Heart left ventricle (tissue), 16 donors: ENCODE measurements around the gene IGFBP5. TPM values are rescaled to one million over a fixed set of nuclear protein-coding genes. Genes with fewer than 3 reads are reported as not detected.

Experiments
- ATAC-seq, 4 donors: fragments of 200-7000 bp; cut with Tn5 transposase; one replicate each; pipeline ENCODE4 v1.9.1; 2020 to 2022; ENCODE audit warnings: moderate library complexity in 4 of 4, mild to moderate bottlenecking in 3 of 4, moderate number of reproducible peaks in 1 of 4
- DNase-seq, 5 donors: peaks; one replicate each; pipeline ENCODE4 v3.0.0-alpha.2; 2020
- H3K27ac ChIP-seq, 12 donors: fragments of 200-600 bp; sonication (generic) in 4 of 12; one replicate each; pipeline versions ENCODE4 v1.5.0 to v1.8.0; 2016 to 2022; ENCODE audit warnings: mild to moderate bottlenecking in 2 of 12
- H3K27me3 ChIP-seq, 9 donors: fragments of 200-600 bp; sonication (generic) in 2 of 9; one replicate each; pipeline versions ENCODE4 v1.5.1 to v1.8.0; 2016 to 2022; ENCODE audit warnings: mild to moderate bottlenecking in 3 of 9
- H3K36me3 ChIP-seq, 9 donors: fragments of 200-600 bp; sonication (generic) in 2 of 9; one replicate each; pipeline versions ENCODE4 v1.5.0 to v1.8.0; 2018 to 2022; ENCODE audit warnings: mild to moderate bottlenecking in 2 of 9
- H3K4me1 ChIP-seq, 12 donors: fragments of 200-600 bp; sonication (generic) in 4 of 12; one replicate each; pipeline versions ENCODE4 v1.5.0 to v1.8.0; 2016 to 2022; ENCODE audit warnings: mild to moderate bottlenecking in 3 of 12
- H3K4me3 ChIP-seq, 12 donors: fragments of 200-600 bp; sonication (generic) in 4 of 12; one replicate each; pipeline versions ENCODE4 v1.5.0 to v1.8.0; 2017 to 2022; ENCODE audit warnings: mild to moderate bottlenecking in 9 of 12, moderate library complexity in 4 of 12
- H3K9me3 ChIP-seq, 12 donors: fragments of 200-600 bp; sonication (generic) in 4 of 12; one replicate each; pipeline versions ENCODE4 v1.5.0 to v1.8.0; 2016 to 2022; ENCODE audit warnings: mild to moderate bottlenecking in 1 of 12
- POLR2A ChIP-seq, 2 donors: fragments of 450-650 bp; IDR thresholded peaks; one replicate each; pipeline ENCODE4 v1.6.1; 2017; ENCODE audit warnings: antibody characterized with exemption in 2 of 2, mild to moderate bottlenecking in 2 of 2, moderate library complexity in 2 of 2
- WGBS, 4 donors: extraction: QIAGEN DNeasy Blood & Tissue Kit in 2 of 4; methylation state at CpG; one replicate each; pipeline versions ENCODE4 v1.1.5 to v1.1.7; 2013 to 2018; 5-methylcytosine and 5-hydroxymethylcytosine counted together
- intact Hi-C, 10 donors: fragments of 100-400 bp; cut with DNase I; formaldehyde crosslinking; loops; one replicate each; pipeline versions ENCODE4 v1.11.1 to v1.14.2; 2022
- polyA plus RNA-seq, 2 donors: library from polyadenylated mRNA; stranded (reverse); fragments of 200-250 nt; gene quantifications; one replicate each; pipeline ENCODE4 v1.2.3, GENCODE V29; 2013
- total RNA-seq, 9 donors: library from RNA; depleted of rRNA in 2 of 9; stranded (reverse); fragments of >200 nt in 2 of 9; fragmentation: NEBNext Ultra II Directional in 3 of 9; extraction: Animal tissue kit (Norgen Biotek cat#: 25700) in 3 of 9; gene quantifications; one replicate each; pipeline versions ENCODE4 v1.1.0 to v1.2.4, GENCODE V29; 2016 to 2023
- TF ChIP-seq, protein P1 (sequence below), 12 donors: fragments of 200-600 bp; sonication (generic) in 4 of 12; IDR thresholded peaks; one replicate each; pipeline versions ENCODE4 v1.5.0 to v1.8.0; 2018 to 2022; ENCODE audit warnings: antibody characterized with exemption in 12 of 12, mild to moderate bottlenecking in 5 of 12
- donor health status: ischemic (EF 13 %, LVEDD 7.1; RV severe dilation, severe dysfunction).
- donor health status: healthy with polysubstance abuse.
- donor health status: DM: no; HTN: yes; CAD: no.
- donor health status: DM: no; HTN: no; CAD: no.
- donor health status: ischemic (EF 25% LVEDD 6.9; RV normal size, moderate dysfunction).
- donor health status: ischemic (EF 25% LVEDD 5.7; RV mildly dilated, moderate dysfunction).
- donor health status: healthy.
- donor health status: DM: yes; HTN: yes; CAD: no.
- donor health status: ischemic (EF 35%, LVEDD 5.7; RV mildly dilated, moderate dysfunction).
- donor health status: nonischemic (EF 11% LVEDD 7.7; RV severe dilation, severe dysfunction).
- donor health status: DM: yes; HTN: yes; CAD: no.
- donor health status: PGD.
- donor health status: ischemic (EF 29% LVEDD 5.4; RV normal size, mild dysfunction).
- donor health status: nonischemic (EF 23%, LVEDD 6.1; RV moderate dilation, normal function).

IGFBP5 gene
- total and polyA plus RNA-seq, 11 donors, result 58.2 to 441 (median 129) TPM

DNA sequence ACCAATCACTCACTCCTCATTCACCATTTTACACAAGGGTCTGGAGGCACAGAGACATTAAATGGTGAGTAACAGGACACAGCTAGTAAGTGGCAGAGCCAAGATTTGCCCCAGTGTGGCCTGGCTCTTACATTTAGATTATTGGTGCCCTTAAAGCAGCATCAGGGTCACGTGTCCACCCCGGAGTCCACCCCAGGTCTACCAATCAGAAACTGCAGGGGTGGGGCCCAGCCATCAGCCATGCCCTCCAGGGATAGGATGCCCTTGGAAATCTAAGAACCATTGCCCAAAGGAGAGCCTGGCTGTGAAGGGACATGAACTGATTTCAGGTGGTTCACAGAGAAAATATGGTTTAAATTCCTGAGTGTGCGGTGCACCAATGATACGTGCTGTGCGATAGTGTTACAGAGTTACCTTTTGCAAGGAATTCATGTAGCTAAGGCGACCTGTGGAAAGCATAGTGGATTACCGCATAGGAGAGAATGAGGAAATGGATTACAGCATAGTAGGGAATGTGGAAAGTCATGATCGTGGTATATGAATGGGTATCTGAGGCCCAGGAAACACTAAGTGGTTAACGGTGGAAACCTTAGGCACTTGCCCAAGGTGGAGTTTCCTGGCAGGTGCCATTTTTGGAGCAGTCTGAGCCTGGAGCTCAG is 17.8 kb downstream of the IGFBP5 start:
- intact Hi-C loops, result no loop called here
- H3K4me1 ChIP-seq, result peaks cover 2 to 47% (median 29%) of the 10 kb centered on the region in 12 donors
- ATAC-seq (no peak), DNase-seq (peak in 1 of 5 donors; percentile 15)
- no peak overlapping the region for H3K4me3 ChIP-seq
- no peaks in the 10 kb centered on the region for H3K9me3 ChIP-seq
- TF ChIP-seq, protein P1, sequence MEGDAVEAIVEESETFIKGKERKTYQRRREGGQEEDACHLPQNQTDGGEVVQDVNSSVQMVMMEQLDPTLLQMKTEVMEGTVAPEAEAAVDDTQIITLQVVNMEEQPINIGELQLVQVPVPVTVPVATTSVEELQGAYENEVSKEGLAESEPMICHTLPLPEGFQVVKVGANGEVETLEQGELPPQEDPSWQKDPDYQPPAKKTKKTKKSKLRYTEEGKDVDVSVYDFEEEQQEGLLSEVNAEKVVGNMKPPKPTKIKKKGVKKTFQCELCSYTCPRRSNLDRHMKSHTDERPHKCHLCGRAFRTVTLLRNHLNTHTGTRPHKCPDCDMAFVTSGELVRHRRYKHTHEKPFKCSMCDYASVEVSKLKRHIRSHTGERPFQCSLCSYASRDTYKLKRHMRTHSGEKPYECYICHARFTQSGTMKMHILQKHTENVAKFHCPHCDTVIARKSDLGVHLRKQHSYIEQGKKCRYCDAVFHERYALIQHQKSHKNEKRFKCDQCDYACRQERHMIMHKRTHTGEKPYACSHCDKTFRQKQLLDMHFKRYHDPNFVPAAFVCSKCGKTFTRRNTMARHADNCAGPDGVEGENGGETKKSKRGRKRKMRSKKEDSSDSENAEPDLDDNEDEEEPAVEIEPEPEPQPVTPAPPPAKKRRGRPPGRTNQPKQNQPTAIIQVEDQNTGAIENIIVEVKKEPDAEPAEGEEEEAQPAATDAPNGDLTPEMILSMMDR (IDR thresholded peaks at IDR 0.05), result no peak
- no peak for TF ChIP-seq POLR2A (IDR thresholded peaks at IDR 0.05)
- H3K36me3 ChIP-seq, result peaks cover 0 to 72% (median 39%) of the 10 kb centered on the region in 9 donors
- H3K27me3 ChIP-seq, result no peaks in the 10 kb centered on the region
- WGBS, 4 donors, result 87 to 91% (median 90%) methylated on average over 9 of the region's 9 CpGs
- H3K27ac ChIP-seq, result peak overlapping the region in 2 of 12 donors; percentile 21 to 90

DNA sequence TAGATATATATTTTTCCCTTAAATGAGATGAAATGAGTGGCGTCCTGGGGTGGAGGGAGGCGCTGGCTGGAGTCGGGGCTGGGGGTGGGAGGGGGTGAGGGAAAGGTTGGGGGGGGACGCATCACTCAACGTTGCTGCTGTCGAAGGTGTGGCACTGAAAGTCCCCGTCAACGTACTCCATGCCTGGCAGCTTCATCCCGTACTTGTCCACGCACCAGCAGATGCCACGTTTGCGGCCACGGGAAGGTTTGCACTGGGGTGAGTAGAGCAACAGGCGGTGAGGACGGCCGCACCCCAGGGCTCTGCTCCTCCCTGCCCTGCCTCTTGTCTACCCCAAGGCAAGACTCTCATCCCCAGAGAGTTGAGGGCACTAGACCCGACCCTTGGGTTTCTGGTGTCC is 18.7 kb downstream of the IGFBP5 start:
- ATAC-seq (no peak), DNase-seq (peak in 1 of 5 donors; percentile 17)
- WGBS, 4 donors, result 85 to 91% (median 90%) methylated on average over 17 of the region's 17 CpGs
- Histone ChIP-seq H3K4me1 (peaks cover 2 to 37% (median 23%) of the 10 kb centered on the region in 12 donors), H3K36me3 (peaks cover 0 to 67% (median 39%) of the 10 kb centered on the region in 9 donors), H3K27ac (peak overlapping the region in 1 of 12 donors; percentile 21), H3K4me3 (no peak overlapping the region), H3K27me3 (no peaks in the 10 kb centered on the region), H3K9me3 (no peaks in the 10 kb centered on the region)
- TF ChIP-seq POLR2A (IDR thresholded peaks at IDR 0.05), result no peak
- TF ChIP-seq, protein P1 (IDR thresholded peaks at IDR 0.05), result no peak
- intact Hi-C loops, result no loop called here

DNA sequence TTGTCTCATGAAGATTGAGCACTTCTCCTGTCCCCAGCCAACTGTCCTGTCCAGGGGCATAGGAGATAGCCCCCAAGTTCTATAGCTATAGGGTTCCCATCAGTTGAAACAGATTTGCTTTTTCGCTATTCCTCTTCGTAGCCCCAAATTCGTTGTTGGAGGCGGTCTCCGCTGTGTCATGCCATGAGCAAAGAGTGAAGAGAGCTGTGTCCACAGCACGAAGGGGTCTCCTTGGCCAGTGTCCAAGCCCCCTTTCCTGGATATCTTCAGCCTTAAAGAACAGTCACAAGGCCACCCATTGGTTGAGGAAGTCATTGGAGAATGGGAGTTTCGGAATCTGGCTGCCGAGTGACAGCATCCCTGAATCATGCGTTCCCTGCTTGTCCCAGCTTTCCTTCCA is 21.0 kb downstream of the IGFBP5 start:
- intact Hi-C loops, result no loop called here
- DNase-seq (peak in 1 of 5 donors; percentile 18), ATAC-seq (no peak)
- Histone ChIP-seq H3K36me3 (peaks cover 0 to 58% (median 39%) of the 10 kb centered on the region in 9 donors), H3K4me3 (no peak overlapping the region), H3K27ac (no peak overlapping the region), H3K4me1 (peaks cover 0 to 18% (median 6%) of the 10 kb centered on the region in 12 donors), H3K9me3 (no peaks in the 10 kb centered on the region), H3K27me3 (no peaks in the 10 kb centered on the region)
- TF ChIP-seq, protein P1 (IDR thresholded peaks at IDR 0.05), result no peak
- no peak for TF ChIP-seq POLR2A (IDR thresholded peaks at IDR 0.05)
- WGBS, 4 donors, result 83 to 90% (median 87%) methylated on average over 9 of the region's 9 CpGs

DNA sequence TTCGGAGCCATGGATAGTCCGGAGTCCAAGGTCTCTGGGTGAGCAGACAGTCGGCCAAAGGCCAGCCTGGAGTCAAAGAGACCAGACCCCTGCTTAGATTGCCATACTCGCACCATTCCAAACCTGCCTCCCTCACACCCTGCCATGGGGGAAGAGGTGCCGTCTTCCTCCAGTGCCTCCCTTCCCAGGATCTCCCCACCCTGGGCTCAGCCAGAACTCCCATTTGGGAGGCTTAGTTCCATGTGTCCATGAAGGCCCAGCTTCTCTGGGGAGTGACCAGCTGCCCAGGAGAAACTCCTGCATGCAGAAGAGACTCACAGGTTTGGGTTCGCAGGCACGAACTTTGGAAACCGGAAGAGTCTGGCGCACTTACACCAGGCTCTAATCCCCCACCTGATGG is 21.7 kb downstream of the IGFBP5 start:
- DNase-seq, result peak in 1 of 5 donors; percentile 11
- WGBS, 4 donors, result 89 to 94% (median 92%) methylated on average over 9 of the region's 9 CpGs

More for the DNA sequence above, 21.7 kb downstream of the IGFBP5 start:
- H3K4me3 ChIP-seq, result no peak overlapping the region
- no peak for TF ChIP-seq POLR2A (IDR thresholded peaks at IDR 0.05)
- TF ChIP-seq, protein P1 (IDR thresholded peaks at IDR 0.05), result no peak
- peak overlapping the region in 1 of 12 donors; percentile 36 for H3K27ac ChIP-seq
- peaks cover 0 to 10% (median under 1%) of the 10 kb centered on the region in 12 donors for H3K4me1 ChIP-seq
- no peaks in the 10 kb centered on the region for H3K27me3 ChIP-seq
- peaks cover 0 to 50% (median 39%) of the 10 kb centered on the region in 9 donors for H3K36me3 ChIP-seq
- no peak for ATAC-seq
- intact Hi-C loops, result no loop called here
- H3K9me3 ChIP-seq, result no peaks in the 10 kb centered on the region
